Right lobe of liver (tissue), 6 donors: ENCODE measurements around the gene FAM32A. TPM values are rescaled to one million over a fixed set of nuclear protein-coding genes. Genes with fewer than 3 reads are reported as not detected.

Source experiments
- ATAC-seq, 4 donors: fragments of 200-7000 bp; cut with Tn5 transposase; one replicate each; pipeline ENCODE4 v1.9.1; 2020; ENCODE audit warnings: mild to moderate bottlenecking in 4 of 4, moderate library complexity in 4 of 4
- DNase-seq, 3 donors: peaks; one replicate each; pipeline ENCODE4 v3.0.0-alpha.2; 2020
- H3K27ac ChIP-seq, 3 donors: fragments of 200-600 bp; one replicate each; pipeline ENCODE4 v1.8.0; 2022
- H3K27me3 ChIP-seq, 2 donors: fragments of 200-600 bp; one replicate each; pipeline ENCODE4 v1.8.0; 2022
- H3K36me3 ChIP-seq, 4 donors: fragments of 200-600 bp; sonication (generic) in 1 of 4; one replicate each; pipeline versions ENCODE4 v1.5.1 to v1.8.0; 2017 to 2022; ENCODE audit warnings: control low read depth in 1 of 4
- H3K4me1 ChIP-seq, 4 donors: fragments of 200-600 bp; sonication (generic) in 1 of 4; one replicate each; pipeline versions ENCODE4 v1.5.1 to v1.8.0; 2017 to 2022; ENCODE audit warnings: control low read depth in 1 of 4
- H3K4me3 ChIP-seq, 3 donors: fragments of 200-600 bp; one replicate each; pipeline ENCODE4 v1.8.0; 2022
- H3K9me3 ChIP-seq, 4 donors: fragments of 200-600 bp; sonication (generic) in 1 of 4; one replicate each; pipeline versions ENCODE4 v1.5.1 to v1.8.0; 2017 to 2022; ENCODE audit warnings: control low read depth in 1 of 4
- POLR2A ChIP-seq: fragments of 450-650 bp; IDR thresholded peaks from one replicate; pipeline ENCODE4 v1.6.1; 2017; ENCODE audit warnings: antibody characterized with exemption, mild to moderate bottlenecking
- WGBS: methylation state at CpG from one replicate; pipeline ENCODE4 v1.1.6; 2018; ENCODE audit warnings: low coverage, low lambda C conversion rate; ENCODE audit not compliant: insufficient coverage; ENCODE audit errors: missing lambda C conversion rate; 5-methylcytosine and 5-hydroxymethylcytosine counted together
- intact Hi-C, 2 donors: fragments of 100-400 bp; cut with DNase I; formaldehyde crosslinking; loops; one replicate each; pipeline versions ENCODE4 v1.11.2 to v1.14.1; 2022
- total RNA-seq, 6 experiments: library from RNA; depleted of rRNA in 2 of 6; stranded (reverse); fragments of >200 nt in 2 of 6; fragmentation: NEBNext Ultra II Directional in 3 of 6; extraction: Animal tissue kit (Norgen Biotek cat#: 25700) in 3 of 6; gene quantifications; one replicate each; pipeline versions ENCODE4 v1.1.0 to v1.2.4, GENCODE V29; 2016 to 2023
- TF ChIP-seq, protein P1 (sequence below), 4 donors: fragments of 200-600 bp in 3 of 4; fragments of 450-650 bp in 1 of 4; IDR thresholded peaks; one replicate each; pipeline versions ENCODE4 v1.5.1 to v1.8.0; 2016 to 2022; ENCODE audit warnings: antibody characterized with exemption in 4 of 4, mild to moderate bottlenecking in 2 of 4
- donor health status: DM: no; HTN: yes; CAD: no.
- donor health status: DM: no; HTN: no; CAD: no.
- donor health status: DM: no; HTN: no; CAD: no.
- donor health status: DM: no; HTN: yes; CAD: no.
- donor health status: DM: no; HTN: yes; CAD: no.

FAM32A gene
- total RNA-seq, 6 experiments from 2014 or later: 32.1 to 65.8 (median 37.5) TPM

GRCh38 chr19:16218851-16219250, 33.6 kb downstream of the FAM32A start:
- no peak for ATAC-seq
- DNase-seq: no peak
- Histone ChIP-seq H3K4me1 (no peaks in the 10 kb centered on the region), H3K27me3 (no peaks in the 10 kb centered on the region), H3K36me3 (peaks cover 0 to 29% (median 25%) of the 10 kb centered on the region in 4 donors), H3K9me3 (no peaks in the 10 kb centered on the region), H3K27ac (no peak overlapping the region), H3K4me3 (no peak overlapping the region)
- intact Hi-C loops: no loop called here
- TF ChIP-seq POLR2A: no peak
- TF ChIP-seq, protein P1, sequence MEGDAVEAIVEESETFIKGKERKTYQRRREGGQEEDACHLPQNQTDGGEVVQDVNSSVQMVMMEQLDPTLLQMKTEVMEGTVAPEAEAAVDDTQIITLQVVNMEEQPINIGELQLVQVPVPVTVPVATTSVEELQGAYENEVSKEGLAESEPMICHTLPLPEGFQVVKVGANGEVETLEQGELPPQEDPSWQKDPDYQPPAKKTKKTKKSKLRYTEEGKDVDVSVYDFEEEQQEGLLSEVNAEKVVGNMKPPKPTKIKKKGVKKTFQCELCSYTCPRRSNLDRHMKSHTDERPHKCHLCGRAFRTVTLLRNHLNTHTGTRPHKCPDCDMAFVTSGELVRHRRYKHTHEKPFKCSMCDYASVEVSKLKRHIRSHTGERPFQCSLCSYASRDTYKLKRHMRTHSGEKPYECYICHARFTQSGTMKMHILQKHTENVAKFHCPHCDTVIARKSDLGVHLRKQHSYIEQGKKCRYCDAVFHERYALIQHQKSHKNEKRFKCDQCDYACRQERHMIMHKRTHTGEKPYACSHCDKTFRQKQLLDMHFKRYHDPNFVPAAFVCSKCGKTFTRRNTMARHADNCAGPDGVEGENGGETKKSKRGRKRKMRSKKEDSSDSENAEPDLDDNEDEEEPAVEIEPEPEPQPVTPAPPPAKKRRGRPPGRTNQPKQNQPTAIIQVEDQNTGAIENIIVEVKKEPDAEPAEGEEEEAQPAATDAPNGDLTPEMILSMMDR (IDR thresholded peaks at IDR 0.05): no peak
- WGBS: 100% methylated on average over 2 of the region's 2 CpGs

- WGBS: 89% methylated on average over 3 of the region's 3 CpGs
- no peak overlapping the region for H3K4me3 ChIP-seq
- no peak for ATAC-seq
Observed at GRCh38 chr19:16222806-16223205, 37.6 kb downstream of the FAM32A start.

DNA sequence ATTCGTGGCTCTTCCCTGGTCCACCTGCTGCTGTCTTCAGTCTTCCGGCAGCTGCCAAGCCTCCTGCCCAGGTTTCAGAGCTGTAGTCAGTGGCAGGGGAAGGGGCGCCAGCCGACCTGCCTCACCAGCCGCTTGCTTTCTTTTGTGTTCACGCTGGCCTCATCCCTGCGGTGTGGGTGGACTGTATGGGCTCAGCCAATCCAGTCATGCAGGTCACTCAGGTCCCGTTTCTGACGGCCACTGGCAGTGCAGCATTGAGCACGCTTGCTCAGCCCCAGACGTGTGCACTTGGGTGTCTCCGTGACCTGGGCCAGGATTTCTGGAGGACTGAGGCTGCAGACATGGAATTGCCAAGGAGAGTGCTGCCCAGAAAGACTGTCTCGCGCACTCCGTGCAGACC, 38.5 kb downstream of the FAM32A start:
- ATAC-seq (no peak), DNase-seq (peak in 1 of 3 donors; percentile 37)
- Histone ChIP-seq H3K9me3 (no peaks in the 10 kb centered on the region), H3K27me3 (no peaks in the 10 kb centered on the region), H3K4me1 (no peaks in the 10 kb centered on the region), H3K27ac (no peak overlapping the region), H3K36me3 (peaks cover 0 to 55% (median 39%) of the 10 kb centered on the region in 4 donors), H3K4me3 (no peak overlapping the region)
- TF ChIP-seq POLR2A: no peak
- TF ChIP-seq, protein P1 (IDR thresholded peaks at IDR 0.05): no peak
- intact Hi-C loops: no loop called here
- WGBS: 79% methylated on average over 4 of the region's 15 CpGs

More at GRCh38 chr19:16222806-16223205, 37.6 kb downstream of the FAM32A start:
- Histone ChIP-seq H3K4me1 (no peaks in the 10 kb centered on the region), H3K27me3 (no peaks in the 10 kb centered on the region), H3K27ac (no peak overlapping the region), H3K36me3 (peaks cover 0 to 50% (median 37%) of the 10 kb centered on the region in 4 donors), H3K9me3 (no peaks in the 10 kb centered on the region)
- TF ChIP-seq, protein P1 (IDR thresholded peaks at IDR 0.05): no peak
- no peak for TF ChIP-seq POLR2A
- no peak for DNase-seq
- intact Hi-C loops: no loop called here

GRCh38 chr19:16224293-16225045, 39.3 kb downstream of the FAM32A start:
- H3K4me3 ChIP-seq: no peak overlapping the region
- H3K27ac ChIP-seq: no peak overlapping the region
- no peaks in the 10 kb centered on the region for H3K9me3 ChIP-seq
- ATAC-seq (no peak), DNase-seq (no peak)
- peaks cover 0 to 62% (median 41%) of the 10 kb centered on the region in 4 donors for H3K36me3 ChIP-seq
- intact Hi-C loops: no loop called here
- no peak for TF ChIP-seq POLR2A
- TF ChIP-seq, protein P1 (IDR thresholded peaks at IDR 0.05): no peak
- H3K27me3 ChIP-seq: no peaks in the 10 kb centered on the region
- WGBS: 97% methylated on average over 6 of the region's 32 CpGs
- H3K4me1 ChIP-seq: no peaks in the 10 kb centered on the region
